Mesenchymal stem cell (in vitro differentiated cells and primary cell): Measurements from ENCODE around the gene LTB4R.

ENCODE experiments used
- DNase-seq: peaks from one replicate; pipeline ENCODE4 v3.0.0-alpha.2; 2013
- H2AFZ ChIP-seq: one replicate; pipeline ENCODE4 v1.6.1; 2013; ENCODE audit warnings: low read depth, mild to moderate bottlenecking, control low read depth, inconsistent platforms, low read length, moderate library complexity
- H2AK5ac ChIP-seq: 2 replicates; pipeline ENCODE4 v1.6.1; 2013; ENCODE audit warnings: low read length, moderate library complexity, mild to moderate bottlenecking, inconsistent platforms; ENCODE audit not compliant: severe bottlenecking
- H2BK120ac ChIP-seq: one replicate; pipeline ENCODE4 v1.6.1; 2013; ENCODE audit warnings: low read depth, mild to moderate bottlenecking, inconsistent platforms, low read length, moderate library complexity
- H2BK12ac ChIP-seq, 2 experiments: one replicate each; pipeline ENCODE4 v1.6.1; 2013; ENCODE audit warnings: inconsistent platforms in 2 of 2, low read length in 2 of 2, mild to moderate bottlenecking in 2 of 2, moderate library complexity in 2 of 2, control low read depth in 1 of 2
- H2BK15ac ChIP-seq: one replicate; pipeline ENCODE4 v1.6.1; 2013; ENCODE audit warnings: mild to moderate bottlenecking, low read depth, inconsistent platforms; ENCODE audit not compliant: poor library complexity, severe bottlenecking
- H2BK5ac ChIP-seq: 2 replicates; pipeline ENCODE4 v1.6.1; 2013; ENCODE audit warnings: low read depth, mild to moderate bottlenecking, low read length, control low read depth, inconsistent platforms; ENCODE audit not compliant: poor library complexity, severe bottlenecking
- H3K14ac ChIP-seq, 2 experiments: one replicate each; pipeline ENCODE4 v1.6.1; 2013; ENCODE audit warnings: inconsistent platforms in 2 of 2, low read length in 2 of 2, control low read depth in 1 of 2, mild to moderate bottlenecking in 1 of 2, moderate library complexity in 1 of 2
- H3K18ac ChIP-seq, 2 experiments: one replicate each; pipeline ENCODE4 v1.6.1; 2013; ENCODE audit warnings: inconsistent platforms in 2 of 2, low read length in 2 of 2, control low read depth in 1 of 2, low read depth in 1 of 2, mild to moderate bottlenecking in 1 of 2
- H3K23ac ChIP-seq, 2 experiments: one replicate each; pipeline ENCODE4 v1.6.1; 2013; ENCODE audit warnings: inconsistent platforms in 2 of 2, low read length in 2 of 2, mild to moderate bottlenecking in 2 of 2, moderate library complexity in 2 of 2, control low read depth in 1 of 2
- H3K27ac ChIP-seq: 2 replicates; pipeline ENCODE4 v1.5.1; 2013; ENCODE audit warnings: mild to moderate bottlenecking, moderate library complexity, low read length, control low read depth, inconsistent platforms; ENCODE audit not compliant: poor library complexity, severe bottlenecking
- H3K27me3 ChIP-seq, 2 experiments: 2 replicates each; pipeline versions ENCODE4 v1.6.1 to v1.7.0; 2013; ENCODE audit warnings: low read length in 2 of 2, mild to moderate bottlenecking in 2 of 2, moderate library complexity in 2 of 2, control low read depth in 1 of 2, inconsistent platforms in 1 of 2; ENCODE audit not compliant: control insufficient read depth in 1 of 2, insufficient read depth in 1 of 2
- H3K36me3 ChIP-seq, 2 experiments: 2 replicates each; pipeline versions ENCODE4 v1.6.1 to v1.7.0; 2013; ENCODE audit warnings: low read length in 2 of 2, control low read depth in 1 of 2, inconsistent platforms in 1 of 2, low read depth in 1 of 2, mild to moderate bottlenecking in 1 of 2; ENCODE audit not compliant: insufficient read depth in 2 of 2, control insufficient read depth in 1 of 2
- H3K4ac ChIP-seq, 2 experiments: one replicate each; pipeline ENCODE4 v1.6.1; 2013; ENCODE audit warnings: inconsistent platforms in 2 of 2, low read length in 2 of 2, mild to moderate bottlenecking in 2 of 2, moderate library complexity in 2 of 2, control low read depth in 1 of 2, low read depth in 1 of 2
- H3K4me1 ChIP-seq: 2 replicates; pipeline ENCODE4 v1.6.1; 2013; ENCODE audit warnings: low read depth, low read length, control low read depth; ENCODE audit not compliant: control insufficient read depth, insufficient read depth
- H3K4me2 ChIP-seq: 2 replicates; pipeline ENCODE4 v1.6.1; 2013; ENCODE audit warnings: low read length, mild to moderate bottlenecking, inconsistent platforms; ENCODE audit not compliant: poor library complexity, severe bottlenecking
- H3K4me3 ChIP-seq, 2 experiments: 2 replicates each; pipeline versions ENCODE4 v1.5.1 to v1.7.0; 2013; ENCODE audit warnings: low read length in 2 of 2, mild to moderate bottlenecking in 2 of 2, control low read depth in 1 of 2, low read depth in 1 of 2; ENCODE audit not compliant: insufficient read depth in 1 of 2
- H3K79me1 ChIP-seq: replicated peaks from 2 replicates; pipeline ENCODE4 v1.6.1; 2013; ENCODE audit warnings: mild to moderate bottlenecking, control low read depth, low read length, inconsistent platforms; ENCODE audit not compliant: poor library complexity, severe bottlenecking
- H3K9ac ChIP-seq: 2 replicates; pipeline ENCODE4 v1.7.0; 2013; ENCODE audit warnings: mild to moderate bottlenecking, low read length, moderate library complexity
- H3K9me3 ChIP-seq: 2 replicates; pipeline ENCODE4 v1.7.0; 2013; ENCODE audit warnings: mild to moderate bottlenecking, low read length; ENCODE audit not compliant: control insufficient read depth
- H4K8ac ChIP-seq: one replicate; pipeline ENCODE4 v1.6.1; 2013; ENCODE audit warnings: inconsistent platforms, mild to moderate bottlenecking, low read length, moderate library complexity
- H4K91ac ChIP-seq: one replicate; pipeline ENCODE4 v1.6.1; 2013; ENCODE audit warnings: mild to moderate bottlenecking, low read length, inconsistent platforms
- WGBS: methylation state at CpG from one replicate; pipeline ENCODE4 v1.1.7; 2013; ENCODE audit warnings: mixed read lengths; 5-methylcytosine and 5-hydroxymethylcytosine counted together

Gene LTB4R

GRCh38 chr14:24335461-24336171 is 24.3 kb downstream of the LTB4R start:
- no peak overlapping the region for H3K23ac ChIP-seq
- no peak overlapping the region for H3K27ac ChIP-seq
- no peak overlapping the region for H3K4me2 ChIP-seq
- H3K4me3 ChIP-seq = no peak overlapping the region
- peak overlapping the region in 1 of 2 experiments; percentile 6 for H3K18ac ChIP-seq
- H3K79me1 ChIP-seq = no peaks in the 10 kb centered on the region
- H3K9me3 ChIP-seq = no peaks in the 10 kb centered on the region
- H3K36me3 ChIP-seq = peaks cover 4 to 18% of the 10 kb centered on the region in 2 experiments
- no peak for DNase-seq
- H3K4ac ChIP-seq = no peak overlapping the region
- no peak overlapping the region for H2BK15ac ChIP-seq
- H3K9ac ChIP-seq = no peak overlapping the region
- no peak overlapping the region for H4K91ac ChIP-seq
- no peak overlapping the region for H2BK120ac ChIP-seq
- H2BK5ac ChIP-seq = no peak overlapping the region
- WGBS = 74% methylated on average over 11 of the region's 12 CpGs
- no peak overlapping the region for H2AFZ ChIP-seq
- H2AK5ac ChIP-seq = no peak overlapping the region
- H3K4me1 ChIP-seq = peaks cover 41% of the 10 kb centered on the region
- peaks cover 29 to 62% of the 10 kb centered on the region in 2 experiments for H3K27me3 ChIP-seq
- no peak overlapping the region for H4K8ac ChIP-seq
- H3K14ac ChIP-seq = peak overlapping the region in 1 of 2 experiments; percentile 63
- no peak overlapping the region for H2BK12ac ChIP-seq

GRCh38 chr14:24337144-24337823 is 26.0 kb downstream of the LTB4R start:
- Histone ChIP-seq H3K4me2 (no peak overlapping the region), H2BK120ac (no peak overlapping the region), H3K4me3 (no peak overlapping the region), H4K8ac (no peak overlapping the region), H3K36me3 (peaks cover 4 to 18% of the 10 kb centered on the region in 2 experiments), H3K79me1 (no peaks in the 10 kb centered on the region), H2BK15ac (no peak overlapping the region), H3K9ac (no peak overlapping the region), H3K18ac (no peak overlapping the region), H4K91ac (no peak overlapping the region), H3K14ac (no peak overlapping the region), H2BK12ac (no peak overlapping the region), H2AK5ac (no peak overlapping the region), H3K23ac (no peak overlapping the region), H3K27ac (no peak overlapping the region), H3K4ac (no peak overlapping the region), H3K27me3 (peaks cover 29 to 72% of the 10 kb centered on the region in 2 experiments), H2BK5ac (no peak overlapping the region), H2AFZ (no peak overlapping the region), H3K9me3 (no peaks in the 10 kb centered on the region), H3K4me1 (peaks cover 38% of the 10 kb centered on the region)
- 92% methylated on average over 6 of the region's 7 CpGs for WGBS
- DNase-seq = no peak

- H3K9me3 ChIP-seq = no peaks in the 10 kb centered on the region
- no peak overlapping the region for H3K4me3 ChIP-seq
- H2BK5ac ChIP-seq = no peak overlapping the region
- no peak for DNase-seq
- H3K4me1 ChIP-seq = peaks cover 32% of the 10 kb centered on the region
- H2AFZ ChIP-seq = no peak overlapping the region
- peaks cover 29 to 67% of the 10 kb centered on the region in 2 experiments for H3K27me3 ChIP-seq
- no peak overlapping the region for H3K14ac ChIP-seq
- H4K8ac ChIP-seq = no peak overlapping the region
- H3K36me3 ChIP-seq = peaks cover 4 to 18% of the 10 kb centered on the region in 2 experiments
- no peak overlapping the region for H2BK120ac ChIP-seq
- H3K27ac ChIP-seq = no peak overlapping the region
- no peak overlapping the region for H3K18ac ChIP-seq
- H3K4me2 ChIP-seq = no peak overlapping the region
- H3K23ac ChIP-seq = no peak overlapping the region
- no peak overlapping the region for H3K4ac ChIP-seq
- H2BK12ac ChIP-seq = no peak overlapping the region
- H4K91ac ChIP-seq = no peak overlapping the region
- 90% methylated on average over 8 of the region's 8 CpGs for WGBS
- H3K9ac ChIP-seq = no peak overlapping the region
- H3K79me1 ChIP-seq = no peaks in the 10 kb centered on the region
- H2BK15ac ChIP-seq = peak overlapping the region; percentile 49
- no peak overlapping the region for H2AK5ac ChIP-seq
These were observed 26.5 kb downstream of the LTB4R start for GRCh38 chr14:24337824-24338175.

DNA sequence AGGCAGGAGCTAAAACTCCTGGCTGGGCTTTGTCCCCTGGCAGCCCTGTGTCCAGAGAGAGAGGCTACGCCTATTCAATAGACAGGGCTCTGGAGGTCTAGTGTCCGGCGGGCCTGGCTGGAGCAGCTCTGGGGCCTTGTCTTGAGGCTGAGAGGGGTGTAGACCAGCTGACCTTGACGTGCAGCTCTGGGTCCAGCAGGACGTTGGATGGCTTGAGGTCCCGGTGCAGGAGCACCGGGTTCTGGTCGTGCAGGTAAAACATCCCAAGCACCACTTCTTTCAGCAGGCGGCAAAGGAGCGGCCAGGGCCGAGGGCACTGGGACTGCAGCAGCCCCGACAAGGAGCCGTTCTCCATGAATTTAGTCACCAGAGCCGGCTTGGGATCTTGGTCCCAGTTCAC is 27.5 kb downstream of the LTB4R start:
- Histone ChIP-seq H3K9ac (peak overlapping the region; percentile 81), H3K4me3 (peak overlapping the region in 1 of 2 experiments; percentile 91), H3K23ac (peak overlapping the region in 1 of 2 experiments; percentile 70), H4K91ac (no peak overlapping the region), H3K18ac (peak overlapping the region in 1 of 2 experiments; percentile 80), H3K14ac (peak overlapping the region in 1 of 2 experiments; percentile 56), H2AK5ac (no peak overlapping the region), H3K4ac (no peak overlapping the region), H2AFZ (no peak overlapping the region), H2BK120ac (no peak overlapping the region), H3K9me3 (no peaks in the 10 kb centered on the region), H2BK15ac (no peak overlapping the region), H2BK12ac (no peak overlapping the region), H3K36me3 (peaks cover 4 to 18% of the 10 kb centered on the region in 2 experiments), H3K27ac (no peak overlapping the region), H3K27me3 (peaks cover 29 to 64% of the 10 kb centered on the region in 2 experiments), H3K4me2 (peak overlapping the region; percentile 83), H3K4me1 (peaks cover 29% of the 10 kb centered on the region), H4K8ac (no peak overlapping the region), H3K79me1 (no peaks in the 10 kb centered on the region), H2BK5ac (no peak overlapping the region)
- DNase-seq = no peak
- 80% methylated on average over 14 of the region's 14 CpGs for WGBS
